Sciatic nerve (tissue), 2 donors: ENCODE results near the gene MGRN1. TPM values are rescaled to one million over a fixed set of nuclear protein-coding genes. Genes with fewer than 3 reads are reported as not detected.
A peak's percentile ranks its signal among the peaks of the same experiment; 100 is the strongest.

Experiments used
- ATAC-seq: fragments of 200-7000 bp; cut with Tn5 transposase; one replicate; pipeline ENCODE4 v1.9.1; 2020; ENCODE audit warnings: mild to moderate bottlenecking, moderate library complexity
- DNase-seq: peaks from one replicate; pipeline ENCODE4 v3.0.0-alpha.2; 2020; ENCODE audit warnings: low spot score
- intact Hi-C: fragments of 100-400 bp; cut with DNase I; formaldehyde crosslinking; loops from one replicate; pipeline ENCODE4 v1.14.2; 2022
- total RNA-seq: library from RNA; stranded (reverse); fragmentation: NEBNext Ultra II Directional; extraction: Animal tissue kit (Norgen Biotek cat#: 25700); gene quantifications from one replicate; pipeline ENCODE4 v1.2.1, GENCODE V29; 2021
- donor health status: DM: no; HTN: no; CAD: no.
- donor health status: DM: no; HTN: no; CAD: no.

Gene MGRN1
- 75.3 TPM for total RNA-seq

DNA sequence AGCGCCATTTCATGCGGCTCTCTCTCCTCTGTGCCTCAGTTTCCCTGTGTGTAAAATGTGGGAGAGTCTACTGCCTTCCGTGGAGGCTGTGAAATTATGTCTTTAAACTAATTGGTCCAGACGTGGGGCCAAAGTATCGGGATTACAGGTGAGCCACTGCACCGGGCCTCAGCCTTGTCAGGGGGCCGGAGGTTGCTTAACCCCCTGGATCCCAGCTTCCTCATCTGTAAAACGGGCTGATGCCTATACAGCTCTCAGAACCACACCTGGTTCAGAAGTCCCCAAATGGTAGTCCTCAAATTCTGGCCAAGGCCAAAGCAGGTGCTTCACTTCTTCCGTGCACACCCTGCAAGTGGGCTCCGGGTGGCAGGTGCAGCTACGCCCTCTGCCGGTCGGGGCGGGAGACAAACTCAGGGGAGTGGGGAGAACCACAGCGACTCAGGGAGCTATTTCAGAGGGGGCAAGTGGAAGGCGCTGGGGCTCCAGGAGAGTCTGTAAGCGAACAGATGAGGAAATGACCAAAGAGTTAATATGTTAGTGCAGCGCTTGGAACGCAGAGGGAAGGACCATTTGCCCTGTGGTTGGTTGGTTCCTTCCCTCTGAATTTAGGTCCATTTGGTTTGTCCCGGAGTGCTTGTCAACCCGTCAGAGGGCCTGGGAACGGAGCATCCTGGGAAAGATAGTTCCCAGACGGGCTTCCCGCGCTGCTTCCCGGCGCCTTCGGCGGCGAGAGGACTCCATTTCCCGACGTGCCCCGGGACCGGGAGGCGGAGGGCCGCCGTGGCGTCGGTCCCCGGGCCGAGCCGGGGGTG, at the start of gene MGRN1:
TSS of gene MGRN1 (plus strand) at position 812 of the 812 bp plus-strand sequence. CDS start 135 bp downstream, outside the sequence.
- ATAC-seq (peak; percentile 99), DNase-seq (peak; percentile 96)
- intact Hi-C loops, result no loop called here

DNA sequence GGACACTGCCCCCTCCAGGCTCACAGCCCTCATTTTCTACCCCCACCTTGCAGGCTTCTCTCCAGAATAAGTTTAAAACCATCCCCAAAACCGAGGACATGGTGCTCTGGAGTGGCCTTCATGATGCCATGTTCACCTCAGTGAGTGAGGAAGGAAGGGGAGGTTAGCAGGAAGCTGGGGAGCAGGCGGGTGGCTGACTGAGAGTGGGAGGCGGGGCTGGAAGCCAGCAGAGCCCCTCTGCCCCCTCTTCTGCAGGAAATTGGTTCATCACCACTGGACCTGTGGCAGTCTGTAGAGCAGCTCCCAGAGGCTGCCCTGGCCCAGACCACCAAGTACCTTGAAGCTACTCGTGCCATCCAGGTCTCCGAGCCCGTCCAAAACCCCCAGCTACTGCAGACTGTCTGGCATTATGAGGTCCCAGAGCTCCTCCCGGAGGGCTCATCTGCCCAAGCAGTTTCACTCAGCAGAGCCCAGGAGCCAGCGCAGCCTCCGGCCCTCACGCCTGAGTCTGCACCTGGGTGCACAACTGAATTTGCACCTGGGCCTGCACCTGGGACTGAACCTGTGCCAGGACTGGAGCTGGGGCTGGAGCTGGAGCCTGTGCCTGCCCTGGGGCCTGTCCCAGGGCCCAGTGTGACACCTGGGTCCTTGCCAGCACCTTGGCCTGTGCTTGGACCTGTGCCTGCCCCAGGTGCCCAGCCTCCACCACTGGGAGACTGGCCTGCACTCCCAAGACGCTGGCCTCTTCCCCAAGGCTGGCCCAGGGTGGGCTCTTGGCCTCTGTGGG, 49.5 kb upstream of the MGRN1 start:
- ATAC-seq (no peak), DNase-seq (no peak)
- intact Hi-C loops, result no loop called here

DNA sequence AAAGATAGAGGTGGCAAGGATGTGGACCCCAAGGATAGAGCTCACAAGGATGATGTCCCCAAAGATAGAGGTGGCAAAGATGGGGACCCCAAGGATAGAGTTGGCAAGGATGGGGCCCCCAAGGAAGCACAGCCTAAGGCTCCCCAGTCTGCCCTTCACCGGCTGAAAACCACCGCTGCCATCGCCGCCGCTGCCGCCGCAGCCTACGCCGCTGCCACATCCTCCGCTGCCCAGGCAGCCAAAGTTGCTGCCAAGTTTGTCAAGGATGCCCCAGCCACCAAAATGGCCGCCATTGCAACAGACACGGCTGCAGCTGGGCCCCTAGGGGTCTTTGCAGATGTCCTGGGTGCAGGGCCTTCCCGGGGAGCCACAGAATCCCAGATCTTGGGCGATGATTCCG, 48.6 kb upstream of the MGRN1 start:
- ATAC-seq (no peak), DNase-seq (no peak)
- intact Hi-C loops, result no loop called here

DNA sequence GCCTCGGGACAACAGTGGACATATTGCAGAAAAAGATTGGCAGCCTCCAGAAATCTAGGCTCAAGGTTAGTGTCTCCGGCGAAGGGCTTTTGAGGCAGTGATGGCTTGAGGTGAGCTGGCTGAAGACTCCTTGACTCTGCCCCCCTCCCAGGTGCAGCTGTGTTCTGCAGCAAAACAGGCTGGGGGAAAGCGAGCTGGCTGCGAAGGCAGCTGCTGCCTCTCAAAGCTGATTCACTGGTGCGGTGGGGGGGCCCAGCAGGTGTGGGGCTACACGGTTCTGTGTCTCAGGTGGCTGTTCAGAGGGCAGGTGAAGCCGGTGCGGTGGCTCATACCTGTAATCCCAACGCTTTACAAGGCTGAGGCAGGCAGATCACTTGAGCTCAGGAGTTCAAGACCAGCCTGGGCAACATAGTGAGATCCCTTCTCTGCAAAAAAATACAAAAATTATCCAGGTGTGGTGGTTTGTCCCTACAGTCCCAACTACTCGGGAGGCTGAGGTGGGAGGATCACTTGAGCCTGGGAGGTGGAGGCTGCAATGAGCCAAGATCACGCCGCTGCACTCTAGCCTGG, 45.6 kb upstream of the MGRN1 start:
- ATAC-seq (no peak), DNase-seq (no peak)
- intact Hi-C loops, result no loop called here

DNA sequence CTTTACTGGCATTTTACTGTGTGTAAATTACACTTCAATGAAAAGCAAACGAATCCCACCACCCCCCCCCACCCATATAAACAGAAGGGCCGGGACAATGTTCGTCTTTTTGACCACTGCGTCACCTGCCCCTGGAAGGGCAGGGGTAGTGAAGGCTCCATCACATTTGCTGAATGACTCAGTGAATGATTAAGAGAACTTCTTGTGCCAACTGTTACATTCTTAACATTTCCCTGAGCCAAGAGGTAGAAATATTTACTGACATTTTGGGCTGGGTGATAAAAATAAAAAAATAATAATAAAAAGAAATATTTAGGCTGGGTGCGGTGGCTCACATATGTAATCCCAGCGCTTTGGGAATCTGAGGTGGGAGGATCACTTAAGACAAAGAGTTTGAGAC, 44.4 kb upstream of the MGRN1 start:
- DNase-seq, result no peak
- intact Hi-C loops, result no loop called here
- ATAC-seq, result no peak

DNA sequence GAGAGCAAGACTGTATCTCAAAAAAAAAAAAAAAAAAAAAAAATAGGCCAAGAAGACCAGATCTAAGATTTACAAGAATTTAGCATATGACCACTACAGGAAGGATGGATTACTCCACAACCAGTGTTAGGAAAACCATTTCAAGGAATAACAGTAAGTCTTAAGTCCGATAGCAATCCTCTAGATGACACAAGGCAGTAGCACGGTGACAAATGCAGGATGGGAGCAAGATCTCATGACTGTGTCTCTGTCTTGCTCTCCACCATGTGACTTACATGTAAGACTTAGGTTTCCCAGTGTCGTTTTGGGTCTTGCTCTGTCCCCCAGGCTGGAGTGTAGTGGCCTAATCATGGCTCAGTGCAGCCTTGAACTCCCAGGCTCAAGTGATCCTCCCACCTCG, 40.7 kb upstream of the MGRN1 start:
- ATAC-seq (no peak), DNase-seq (no peak)
- intact Hi-C loops, result no loop called here

DNA sequence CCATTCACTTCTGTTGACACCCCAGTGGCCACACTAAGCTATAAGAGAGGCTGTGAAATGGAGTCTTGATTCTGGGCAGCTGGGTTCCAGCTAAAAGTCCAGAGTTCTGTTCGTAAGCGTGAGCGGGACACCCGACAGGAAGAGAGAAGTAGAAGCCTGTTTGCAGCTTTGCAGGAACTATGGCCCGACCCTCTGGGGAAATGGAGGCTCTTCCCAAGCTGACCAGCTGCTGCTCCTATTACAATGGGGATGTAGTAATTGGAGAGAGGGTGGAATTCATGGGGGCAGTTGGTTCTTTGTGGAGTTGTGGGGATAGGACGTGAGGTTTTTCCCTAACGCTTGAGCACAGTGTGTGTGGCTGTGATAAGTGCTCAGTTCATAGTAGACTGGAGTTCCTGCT, 38.3 kb upstream of the MGRN1 start:
- intact Hi-C loops, result no loop called here
- ATAC-seq (peak; percentile 38), DNase-seq (no peak)

DNA sequence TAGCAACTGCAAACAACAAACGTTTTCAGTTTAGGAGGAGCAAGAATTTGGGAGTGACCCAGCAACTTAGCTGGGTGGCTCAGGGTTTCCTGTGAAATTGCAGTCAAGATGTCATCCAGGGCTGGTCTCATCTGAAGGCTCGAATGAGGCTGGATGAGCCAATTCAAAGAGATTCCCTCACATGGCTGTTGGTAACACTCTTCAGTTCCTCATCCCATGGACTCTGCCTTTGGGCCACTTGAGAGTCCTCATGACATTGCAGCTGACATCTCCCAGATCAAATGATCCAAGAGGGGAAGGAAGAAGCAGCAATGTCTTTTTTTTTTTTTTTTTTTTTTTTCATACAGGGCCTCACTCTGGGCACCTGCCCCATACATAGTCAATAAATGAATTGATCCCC, 36.2 kb upstream of the MGRN1 start:
- DNase-seq (no peak), ATAC-seq (no peak)
- intact Hi-C loops, result no loop called here

DNA sequence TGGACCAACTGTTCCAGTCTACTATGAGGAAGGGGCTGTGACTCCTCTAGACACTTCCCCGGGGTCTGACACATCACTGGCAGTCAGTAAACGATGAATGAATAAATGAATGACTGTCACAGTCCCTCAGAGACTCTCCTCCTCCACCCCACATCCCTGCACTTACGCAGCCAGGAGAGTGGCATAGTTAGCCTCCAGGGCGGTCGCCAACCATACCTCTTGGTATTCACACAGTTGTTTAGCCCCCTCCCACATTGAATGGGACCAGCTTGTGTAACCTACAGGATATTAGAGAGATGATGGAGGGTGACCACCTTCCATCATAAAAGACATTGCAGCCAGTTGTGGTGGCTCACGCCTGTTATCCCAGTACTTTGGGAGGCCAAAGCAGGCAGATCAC, 35.7 kb upstream of the MGRN1 start:
- DNase-seq, result no peak
- intact Hi-C loops, result no loop called here
- no peak for ATAC-seq

DNA sequence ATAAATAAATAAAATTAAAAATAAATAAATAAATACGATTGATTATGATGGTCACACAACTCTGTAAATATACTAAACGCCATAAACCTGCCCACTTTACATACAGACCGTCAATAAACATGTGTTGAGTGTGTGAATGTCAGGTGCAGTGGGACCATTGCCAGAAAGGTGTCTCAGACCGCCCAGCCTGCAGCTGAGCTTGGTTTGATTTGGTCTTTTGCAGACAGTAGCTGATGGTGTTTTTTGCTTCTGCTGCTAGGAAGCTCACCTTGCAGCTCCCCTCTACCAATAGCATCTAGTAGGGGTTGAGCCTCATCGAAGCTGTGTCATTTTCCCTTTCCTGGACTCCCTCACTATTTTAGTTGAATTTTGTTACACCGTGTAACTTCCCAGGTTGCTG, 33.4 kb upstream of the MGRN1 start:
- ATAC-seq (no peak), DNase-seq (no peak)
- intact Hi-C loops, result no loop called here

DNA sequence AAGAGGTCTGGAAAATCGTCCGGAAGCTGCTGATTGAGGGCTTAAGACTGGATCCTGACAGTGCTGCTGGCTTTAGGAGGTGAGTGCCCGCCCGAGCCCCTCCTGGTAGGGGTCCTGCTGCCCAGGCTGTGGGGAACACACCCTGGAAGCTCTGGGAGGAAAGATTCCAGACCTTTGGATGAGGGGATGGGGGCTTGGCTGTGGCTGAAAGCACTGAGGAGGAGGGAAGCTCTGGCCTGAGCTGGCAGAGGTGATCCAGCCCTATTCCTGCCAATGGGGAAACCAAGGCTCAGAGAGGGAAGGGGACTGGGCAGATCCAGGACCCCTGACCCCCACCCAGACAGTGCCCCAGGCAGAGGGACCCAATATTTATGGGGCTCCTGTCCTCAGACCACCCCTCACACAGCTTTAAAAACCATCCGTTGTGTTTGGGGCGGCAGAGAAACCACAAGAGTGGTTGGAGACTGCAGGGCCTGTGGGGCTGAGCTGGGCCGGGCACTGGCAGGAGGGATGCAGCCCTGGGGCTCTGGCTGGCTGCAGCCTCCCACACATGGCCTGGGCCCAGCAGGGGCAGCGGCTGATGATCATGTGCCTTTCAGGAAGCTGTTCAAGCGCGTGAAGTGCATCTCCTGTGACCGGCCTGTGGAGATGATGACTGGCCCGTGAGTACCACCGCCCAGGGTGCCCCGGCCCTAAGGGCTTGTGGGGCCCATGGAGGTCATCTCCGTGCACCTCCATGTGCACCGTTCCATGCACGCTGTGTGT, 32.7 kb upstream of the MGRN1 start:
- ATAC-seq (no peak), DNase-seq (no peak)
- intact Hi-C loops, result no loop called here

DNA sequence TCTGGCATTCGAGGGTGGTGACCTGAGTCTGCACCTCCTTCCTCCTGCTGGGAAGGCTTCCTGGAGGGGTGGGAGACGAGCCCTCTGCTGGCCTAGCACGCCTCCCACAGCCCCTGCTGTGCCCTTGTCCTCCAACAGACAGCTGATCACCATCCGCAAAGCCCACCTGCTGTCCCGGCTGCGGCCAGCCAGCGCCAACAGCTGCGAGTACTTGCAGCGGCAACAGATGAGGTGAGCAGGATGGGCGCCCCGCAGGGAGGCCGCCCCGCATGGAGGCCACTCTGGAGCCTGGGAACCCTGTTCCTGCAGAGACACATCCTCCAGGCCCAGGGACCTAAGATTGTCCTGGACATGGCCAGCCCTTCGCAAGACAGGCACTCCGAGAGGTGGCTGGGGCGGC, 31.5 kb upstream of the MGRN1 start:
- no peak for ATAC-seq
- intact Hi-C loops, result no loop called here
- no peak for DNase-seq

DNA sequence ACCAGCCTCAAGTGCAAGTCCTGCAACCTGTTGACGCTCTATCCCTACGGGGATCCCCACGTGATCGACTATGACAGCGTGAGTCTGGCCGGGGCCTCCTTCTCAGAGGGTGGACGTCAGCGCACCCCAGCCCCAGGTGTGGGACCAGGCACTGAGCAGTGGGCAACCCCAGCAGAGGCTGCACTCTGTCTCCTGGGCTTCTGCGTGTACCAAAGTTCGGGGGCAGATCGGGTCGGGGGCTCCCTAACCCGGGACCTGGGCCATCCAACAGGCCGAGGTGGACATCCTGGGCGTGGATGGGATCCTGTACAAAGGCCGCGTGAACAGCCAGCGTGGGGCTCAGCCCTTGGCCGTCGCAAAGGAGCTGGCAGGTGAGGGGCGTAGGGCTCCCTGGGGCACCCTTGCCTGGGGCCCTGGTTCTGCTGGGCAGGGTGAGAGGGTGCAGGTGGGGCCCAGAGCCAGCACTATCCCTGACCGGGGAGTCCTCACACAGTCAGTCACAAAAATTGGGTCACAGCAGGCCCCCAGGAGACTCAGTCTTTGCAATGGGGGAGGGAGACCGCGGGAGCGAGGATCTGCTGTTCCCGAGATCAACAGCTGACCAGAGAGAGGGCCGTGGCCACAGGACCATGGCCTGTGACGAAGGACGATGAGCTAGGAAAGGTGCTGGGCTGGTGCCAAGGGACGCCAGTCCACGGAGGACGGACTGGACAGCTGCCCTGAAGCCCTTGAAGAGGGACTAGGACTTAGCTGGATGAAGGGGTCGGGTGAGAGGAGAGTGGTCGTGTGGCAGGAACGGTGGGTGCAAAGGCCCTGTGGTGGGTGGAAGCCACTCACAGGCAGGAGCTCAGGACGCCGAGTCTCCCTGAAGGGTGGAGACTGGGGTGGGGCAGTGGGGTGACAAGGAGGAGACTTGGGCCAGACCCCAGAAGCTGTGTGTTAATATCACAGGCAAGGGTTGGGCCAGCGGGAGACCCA, 29.9 kb upstream of the MGRN1 start:
- DNase-seq (no peak), ATAC-seq (no peak)
- intact Hi-C loops, result no loop called here

DNA sequence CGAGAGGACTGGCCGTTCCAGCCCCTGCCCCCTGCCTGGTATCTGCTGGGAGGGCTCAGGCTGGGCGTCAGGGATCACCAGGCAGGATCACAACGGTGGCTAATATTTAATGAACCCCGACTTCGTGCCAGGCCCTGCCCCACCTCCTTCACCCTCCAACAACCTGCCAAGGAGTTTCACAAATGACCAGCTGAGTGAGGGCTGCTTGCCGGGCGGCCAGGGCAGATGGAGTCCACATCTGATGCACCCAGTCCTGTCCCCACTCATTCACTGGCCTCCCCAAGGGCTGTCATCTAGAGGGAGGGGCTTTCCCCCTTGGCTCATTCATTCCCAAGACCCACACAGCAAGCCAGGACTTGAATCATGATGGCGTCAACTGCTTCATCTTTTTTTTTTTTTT, 27.5 kb upstream of the MGRN1 start:
- ATAC-seq, result no peak
- intact Hi-C loops, result no loop called here
- DNase-seq, result no peak

DNA sequence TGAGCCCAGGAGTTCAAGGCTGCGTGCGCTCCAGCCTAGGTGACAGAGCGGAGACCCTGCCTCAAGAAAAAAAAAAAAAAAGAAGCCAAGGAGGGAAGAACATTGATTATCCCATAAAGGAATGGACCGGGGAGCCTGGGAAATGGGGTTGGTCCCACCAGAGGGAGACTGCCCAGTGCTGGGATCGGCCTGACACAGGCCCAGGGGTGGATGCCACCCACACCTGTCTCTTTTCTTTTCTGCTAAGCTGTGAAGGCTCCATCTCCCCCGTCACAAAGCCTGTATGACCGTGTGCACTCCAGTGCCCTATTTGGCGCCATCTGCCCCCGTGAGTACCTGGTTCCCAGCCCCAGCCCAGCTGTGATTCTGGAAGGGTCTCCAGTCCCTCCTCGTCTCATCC, 25.6 kb upstream of the MGRN1 start:
- ATAC-seq, result no peak
- DNase-seq, result no peak
- intact Hi-C loops, result no loop called here

DNA sequence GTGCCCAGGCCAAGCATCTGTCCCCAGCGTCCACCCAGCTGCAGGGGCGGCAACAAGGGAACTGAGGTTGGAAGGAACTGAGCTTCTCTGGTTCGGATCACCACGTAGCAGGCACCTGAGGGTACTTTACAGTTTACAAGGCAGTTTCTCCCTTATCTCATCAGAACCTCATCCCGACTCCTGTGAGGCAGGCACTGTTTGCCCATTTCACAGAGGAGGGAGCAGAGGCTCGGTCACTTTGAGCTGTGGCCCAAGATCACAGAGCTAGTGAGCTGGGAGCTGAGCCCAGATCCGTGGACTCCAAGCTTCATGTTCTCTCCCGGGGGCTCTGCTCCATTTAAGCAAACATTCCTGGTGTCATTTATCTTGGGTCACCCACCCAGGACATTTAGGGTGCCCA, 25.1 kb upstream of the MGRN1 start:
- DNase-seq (no peak), ATAC-seq (no peak)
- intact Hi-C loops, result no loop called here

DNA sequence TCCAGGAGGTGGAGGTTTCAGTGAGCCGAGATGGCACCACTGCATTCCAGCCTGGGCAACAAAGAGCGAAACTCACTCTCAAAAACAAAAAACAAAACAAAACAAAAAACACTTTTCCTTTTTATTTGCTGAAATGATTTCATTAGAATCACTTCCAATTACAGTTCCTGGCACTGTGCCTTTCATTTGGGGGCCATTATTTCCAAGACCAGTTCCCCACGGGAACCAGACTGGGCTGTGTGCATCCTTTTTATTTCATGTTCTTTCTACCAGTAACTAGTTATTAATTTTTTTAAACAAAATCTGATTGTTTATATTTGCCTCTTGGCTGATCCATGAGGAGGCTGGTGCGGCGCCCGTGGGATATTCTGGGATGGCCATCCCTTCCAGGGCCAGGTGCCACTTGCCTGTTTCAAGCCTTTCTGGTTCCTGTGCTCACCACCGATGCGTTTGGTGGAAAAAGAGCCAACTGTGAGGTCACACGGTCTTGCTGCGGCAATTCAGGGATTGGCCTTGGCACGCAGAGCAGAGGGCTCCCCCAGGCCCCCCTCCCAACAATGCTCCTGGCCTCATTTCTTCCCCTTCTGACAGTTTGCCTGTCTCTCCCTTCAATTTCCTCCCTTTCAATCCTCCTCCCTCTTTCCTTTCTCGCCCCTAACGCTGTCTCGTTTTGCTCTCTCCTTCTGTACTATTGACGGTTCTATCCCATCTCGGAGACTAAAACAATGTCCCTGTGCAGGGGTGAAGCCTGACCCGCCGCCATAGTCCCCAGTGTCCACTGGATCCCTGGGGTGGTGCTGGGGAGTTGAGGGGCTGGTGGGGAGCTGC, 23.4 kb upstream of the MGRN1 start:
- intact Hi-C loops, result no loop called here
- ATAC-seq (peak; percentile 76), DNase-seq (peak; percentile 65)

DNA sequence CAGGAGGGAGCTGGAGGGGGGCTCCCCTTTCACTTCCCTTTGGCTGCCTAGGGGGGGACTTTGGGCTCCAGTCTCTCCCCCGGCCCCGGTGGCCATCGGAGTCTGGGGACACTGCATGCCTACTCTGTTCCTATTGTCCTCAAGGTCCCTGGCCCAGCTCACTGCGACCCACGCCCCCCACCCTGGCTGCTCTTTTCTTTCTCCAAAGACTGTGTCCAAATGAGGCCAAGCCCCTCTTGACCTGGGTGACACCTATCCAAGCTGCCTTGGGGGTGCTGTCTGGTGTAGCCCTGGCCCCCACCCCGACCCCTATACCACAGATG, 22.8 kb upstream of the MGRN1 start:
- ATAC-seq, result peak; percentile 7
- intact Hi-C loops, result no loop called here
- no peak for DNase-seq
